Activated CD8-positive, alpha-beta memory T cell treated with anti-CD3 and anti-CD28 coated beads for 48 hours (primary cell): Measurements from ENCODE around the gene SHROOM3.

ENCODE experiments used
- DNase-seq, 3 experiments: peaks; one replicate each; pipeline ENCODE4 v3.0.0-alpha.2; 2020; ENCODE audit warnings: low read depth in 2 of 3, low spot score in 2 of 3

Gene SHROOM3

DNA sequence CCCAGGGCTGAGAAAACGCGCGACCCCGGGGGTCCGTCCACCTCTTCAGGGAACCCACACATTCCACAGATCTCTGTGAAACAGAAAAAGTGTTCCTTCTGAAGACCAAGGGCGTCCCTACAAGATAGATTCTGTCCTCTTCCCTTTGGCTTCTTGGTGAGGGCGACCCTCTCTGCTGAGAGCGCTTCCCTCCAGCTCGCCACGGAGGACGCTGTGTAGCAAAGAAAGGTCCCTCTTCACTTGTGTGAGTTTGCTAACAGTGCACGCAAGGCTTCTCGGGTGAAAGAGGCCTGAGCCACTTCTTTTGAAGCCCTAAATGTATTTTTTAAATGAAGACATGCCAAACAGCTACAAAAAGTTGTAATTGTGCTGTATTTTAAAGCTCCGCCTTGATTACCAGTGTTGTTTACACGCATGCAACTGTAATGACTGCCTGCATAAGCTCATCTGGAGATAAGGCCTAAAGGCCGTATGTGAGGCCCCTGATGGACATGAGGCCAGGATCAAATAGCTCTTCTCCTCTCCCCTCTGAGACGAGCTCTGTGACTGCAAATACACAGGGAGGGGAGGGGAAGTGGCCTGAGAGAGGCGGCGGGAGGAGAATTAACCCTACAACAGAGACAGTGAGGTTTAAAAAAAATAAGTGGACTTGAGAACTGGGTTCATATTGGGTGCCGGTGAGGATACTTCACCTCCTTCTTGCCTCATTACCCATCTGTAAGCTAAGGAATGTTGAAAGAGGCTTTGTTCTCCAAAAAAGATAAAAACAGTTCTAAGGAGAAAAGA lies 367.4 kb downstream of the SHROOM3 start:
- no peak for DNase-seq

GRCh38 chr4:76803522-76803921 lies 368.5 kb downstream of the SHROOM3 start:
- DNase-seq, result no peak

GRCh38 chr4:76804096-76804495 lies 369.1 kb downstream of the SHROOM3 start:
- no peak for DNase-seq

DNA sequence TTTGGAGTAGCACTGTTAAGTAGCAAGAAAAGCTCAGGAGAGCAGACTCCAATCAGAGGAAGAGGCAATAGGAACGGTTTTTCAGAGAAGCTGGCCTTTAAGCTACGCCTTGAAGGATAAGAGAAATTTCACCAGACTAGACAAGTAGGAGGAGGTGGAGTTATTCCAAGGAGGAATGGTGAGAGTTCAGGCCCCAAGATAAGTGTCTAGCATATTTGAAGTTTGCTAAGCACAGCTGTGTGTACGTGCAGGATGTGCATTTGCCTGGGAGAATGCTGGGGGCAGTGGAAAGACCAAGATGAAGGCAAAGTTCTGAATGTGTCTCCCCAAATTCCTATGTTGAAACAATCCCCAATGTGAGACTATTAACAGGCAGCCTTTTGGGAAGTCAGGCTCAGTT lies 371.3 kb downstream of the SHROOM3 start:
- no peak for DNase-seq

- no peak for DNase-seq
Observed at GRCh38 chr4:76806757-76807156, 371.7 kb downstream of the SHROOM3 start.

GRCh38 chr4:76809594-76810305 lies 374.7 kb downstream of the SHROOM3 start:
- DNase-seq, result no peak

GRCh38 chr4:76811604-76812412 lies 376.8 kb downstream of the SHROOM3 start:
- DNase-seq, result no peak

DNA sequence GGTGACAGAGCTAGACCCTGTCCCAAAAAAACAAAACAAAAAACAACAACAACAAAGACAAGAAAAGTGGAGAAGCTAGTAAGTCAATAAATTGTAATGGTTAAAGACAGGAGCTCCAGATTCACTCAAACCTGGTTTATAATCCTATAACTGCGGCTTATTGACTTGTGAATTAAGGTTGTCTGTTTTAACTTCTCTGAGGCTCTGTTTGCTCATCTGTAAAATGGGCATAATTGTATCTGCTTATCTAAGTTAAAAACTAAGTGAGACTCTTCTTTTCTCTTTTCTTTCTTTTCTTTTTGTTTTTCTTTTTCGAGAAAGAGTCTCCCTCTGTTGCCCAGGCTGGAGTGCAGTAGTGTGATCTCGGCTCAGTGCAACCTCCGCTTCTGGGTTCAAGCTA lies 378.0 kb downstream of the SHROOM3 start:
- no peak for DNase-seq

- no peak for DNase-seq
Observed at GRCh38 chr4:76821641-76822040, 386.6 kb downstream of the SHROOM3 start.

- DNase-seq, result no peak
Observed at GRCh38 chr4:76822303-76822702, 387.3 kb downstream of the SHROOM3 start.

DNA sequence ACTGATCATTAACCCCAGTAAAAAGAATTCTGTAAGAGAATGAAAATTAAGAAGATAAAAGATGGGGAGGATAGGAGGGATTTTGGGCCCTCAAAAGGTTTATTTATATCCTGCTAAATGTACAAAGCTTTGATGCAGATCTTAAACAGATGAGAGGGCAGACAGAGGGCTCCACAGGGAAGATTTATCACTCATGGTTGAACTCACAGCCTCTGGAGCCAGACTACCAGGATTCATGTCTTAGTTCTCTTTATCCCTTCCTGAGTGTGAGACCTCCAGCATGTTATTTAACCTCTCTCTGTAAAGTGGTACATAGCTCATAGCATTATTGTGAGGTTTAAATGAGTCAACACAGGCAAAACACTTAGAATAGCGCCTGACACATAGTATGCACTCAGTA lies 388.5 kb downstream of the SHROOM3 start:
- DNase-seq, result no peak

DNA sequence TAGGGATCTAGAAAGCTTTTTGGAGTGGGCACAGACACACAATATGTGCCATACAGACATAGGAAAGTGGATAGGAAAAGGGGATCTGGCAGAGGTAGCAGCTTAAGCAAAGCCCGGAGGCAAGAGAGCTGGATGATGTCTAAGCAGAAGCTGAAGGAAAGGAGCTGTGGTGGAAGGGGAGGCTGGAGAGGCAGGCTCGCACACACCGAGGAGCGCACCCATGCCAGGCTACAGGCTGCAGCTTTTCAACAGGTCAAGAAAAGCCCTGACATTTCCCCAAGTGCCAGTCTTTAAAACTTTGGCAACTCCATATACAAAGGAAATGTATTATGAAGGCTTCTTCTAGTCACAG lies 395.6 kb downstream of the SHROOM3 start:
- DNase-seq, result no peak

GRCh38 chr4:76830964-76831703 lies 396.1 kb downstream of the SHROOM3 start:
- no peak for DNase-seq

- DNase-seq, result no peak
Observed at GRCh38 chr4:76831711-76832373, 396.8 kb downstream of the SHROOM3 start.
